Right lobe of liver (tissue), 6 donors: Measurements from ENCODE around the gene CCDC86. TPM values are rescaled to one million over a fixed set of nuclear protein-coding genes. Genes with fewer than 3 reads are reported as not detected.
"Not testable (repeated sequence)": the region's sequence is repeated elsewhere in the genome, so short reads cannot be mapped to it uniquely, and the experiment has no call there.

Experiments
- ATAC-seq, 4 donors: fragments of 200-7000 bp; cut with Tn5 transposase; one replicate each; pipeline ENCODE4 v1.9.1; 2020; ENCODE audit warnings: mild to moderate bottlenecking in 4 of 4, moderate library complexity in 4 of 4
- DNase-seq, 3 donors: peaks; one replicate each; pipeline ENCODE4 v3.0.0-alpha.2; 2020
- H3K27ac ChIP-seq, 3 donors: fragments of 200-600 bp; one replicate each; pipeline ENCODE4 v1.8.0; 2022
- H3K27me3 ChIP-seq, 2 donors: fragments of 200-600 bp; one replicate each; pipeline ENCODE4 v1.8.0; 2022
- H3K36me3 ChIP-seq, 4 donors: fragments of 200-600 bp; sonication (generic) in 1 of 4; one replicate each; pipeline versions ENCODE4 v1.5.1 to v1.8.0; 2017 to 2022; ENCODE audit warnings: control low read depth in 1 of 4
- H3K4me1 ChIP-seq, 4 donors: fragments of 200-600 bp; sonication (generic) in 1 of 4; one replicate each; pipeline versions ENCODE4 v1.5.1 to v1.8.0; 2017 to 2022; ENCODE audit warnings: control low read depth in 1 of 4
- H3K4me3 ChIP-seq, 3 donors: fragments of 200-600 bp; one replicate each; pipeline ENCODE4 v1.8.0; 2022
- H3K9me3 ChIP-seq, 4 donors: fragments of 200-600 bp; sonication (generic) in 1 of 4; one replicate each; pipeline versions ENCODE4 v1.5.1 to v1.8.0; 2017 to 2022; ENCODE audit warnings: control low read depth in 1 of 4
- CTCF ChIP-seq, 4 donors: fragments of 200-600 bp in 3 of 4; fragments of 450-650 bp in 1 of 4; IDR thresholded peaks; one replicate each; pipeline versions ENCODE4 v1.5.1 to v1.8.0; 2016 to 2022; ENCODE audit warnings: antibody characterized with exemption in 4 of 4, mild to moderate bottlenecking in 2 of 4
- POLR2A ChIP-seq: fragments of 450-650 bp; IDR thresholded peaks from one replicate; pipeline ENCODE4 v1.6.1; 2017; ENCODE audit warnings: antibody characterized with exemption, mild to moderate bottlenecking
- WGBS: methylation state at CpG from one replicate; pipeline ENCODE4 v1.1.6; 2018; ENCODE audit warnings: low coverage, low lambda C conversion rate; ENCODE audit not compliant: insufficient coverage; ENCODE audit errors: missing lambda C conversion rate; 5-methylcytosine and 5-hydroxymethylcytosine counted together
- intact Hi-C, 2 donors: fragments of 100-400 bp; cut with DNase I; formaldehyde crosslinking; loops; one replicate each; pipeline versions ENCODE4 v1.11.2 to v1.14.1; 2022
- total RNA-seq, 6 experiments: library from RNA; depleted of rRNA in 2 of 6; stranded (reverse); fragments of >200 nt in 2 of 6; fragmentation: NEBNext Ultra II Directional in 3 of 6; extraction: Animal tissue kit (Norgen Biotek cat#: 25700) in 3 of 6; gene quantifications; one replicate each; pipeline versions ENCODE4 v1.1.0 to v1.2.4, GENCODE V29; 2016 to 2023
- donor health status: DM: no; HTN: yes; CAD: no.
- donor health status: DM: no; HTN: no; CAD: no.
- donor health status: DM: no; HTN: no; CAD: no.
- donor health status: DM: no; HTN: yes; CAD: no.
- donor health status: DM: no; HTN: yes; CAD: no.

Gene CCDC86
- total RNA-seq, 6 experiments from 2014 or later, result 4.9 to 17.8 (median 8.6) TPM

- Histone ChIP-seq H3K4me3 (no peak overlapping the region), H3K4me1 (no peaks in the 10 kb centered on the region), H3K27ac (no peak overlapping the region), H3K27me3 (no peaks in the 10 kb centered on the region), H3K9me3 (no peaks in the 10 kb centered on the region), H3K36me3 (no peaks in the 10 kb centered on the region)
- no peak for TF ChIP-seq POLR2A
- no peak for TF ChIP-seq CTCF (IDR thresholded peaks at IDR 0.05)
- ATAC-seq (no peak), DNase-seq (no peak)
- intact Hi-C loops, result loop anchor here (10.0 kb wide), 3 partner anchors 53 to 363 kb away; no protein-coding TSS in a partner anchor
- 20% methylated on average over 1 of the region's 15 CpGs for whole genome bisulfite sequencing
Measured at GRCh38 chr11:60821827-60822599, 19.9 kb upstream of the CCDC86 start.

DNA sequence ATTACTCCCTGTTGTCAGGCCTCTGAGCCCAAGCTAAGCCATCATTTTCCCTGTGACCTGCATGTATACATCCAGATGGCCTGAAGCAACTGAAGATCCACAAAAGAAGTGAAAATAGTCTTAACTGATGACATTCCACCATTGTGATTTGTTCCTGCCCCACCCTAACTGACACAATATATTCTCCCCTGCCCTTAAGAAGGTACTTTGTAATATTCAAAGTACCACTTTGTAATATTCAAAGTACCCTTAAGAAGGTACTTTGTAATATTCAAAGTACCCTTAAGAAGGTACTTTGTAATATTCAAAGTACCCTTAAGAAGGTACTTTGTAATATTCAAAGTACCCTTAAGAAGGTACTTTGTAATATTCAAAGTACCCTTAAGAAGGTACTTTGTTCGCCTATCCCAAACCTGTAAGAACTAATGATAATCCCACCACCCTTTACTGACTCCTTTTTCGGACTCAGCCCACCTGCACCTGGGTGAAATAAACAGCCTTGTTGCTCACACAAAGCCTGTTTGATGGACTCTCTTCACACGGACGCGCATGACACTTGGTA is 18.1 kb upstream of the CCDC86 start:
- DNase-seq, H3K4me1 ChIP-seq, H3K27me3 ChIP-seq, ATAC-seq, H3K36me3 ChIP-seq, H3K4me3 ChIP-seq, H3K9me3 ChIP-seq, H3K27ac ChIP-seq: not testable (repeated sequence)
- 85% methylated on average over 5 of the region's 5 CpGs for WGBS
- intact Hi-C loops, result loop anchor here (10.0 kb wide), 3 partner anchors 51 to 361 kb away; no protein-coding TSS in a partner anchor

GRCh38 chr11:60825118-60825517 is 16.8 kb upstream of the CCDC86 start:
- TF ChIP-seq POLR2A (no peak), CTCF (IDR thresholded peaks at IDR 0.05) (no peak)
- intact Hi-C loops, result loop anchor here (10.0 kb wide), 3 partner anchors 50 to 360 kb away; no protein-coding TSS in a partner anchor
- no peaks in the 10 kb centered on the region for H3K4me1 ChIP-seq
- no peak for DNase-seq
- 72% methylated on average over 5 of the region's 5 CpGs for WGBS
- no peak for ATAC-seq
- no peaks in the 10 kb centered on the region for H3K27me3 ChIP-seq
- no peaks in the 10 kb centered on the region for H3K9me3 ChIP-seq
- no peak overlapping the region for H3K4me3 ChIP-seq
- no peaks in the 10 kb centered on the region for H3K36me3 ChIP-seq
- no peak overlapping the region for H3K27ac ChIP-seq

DNA sequence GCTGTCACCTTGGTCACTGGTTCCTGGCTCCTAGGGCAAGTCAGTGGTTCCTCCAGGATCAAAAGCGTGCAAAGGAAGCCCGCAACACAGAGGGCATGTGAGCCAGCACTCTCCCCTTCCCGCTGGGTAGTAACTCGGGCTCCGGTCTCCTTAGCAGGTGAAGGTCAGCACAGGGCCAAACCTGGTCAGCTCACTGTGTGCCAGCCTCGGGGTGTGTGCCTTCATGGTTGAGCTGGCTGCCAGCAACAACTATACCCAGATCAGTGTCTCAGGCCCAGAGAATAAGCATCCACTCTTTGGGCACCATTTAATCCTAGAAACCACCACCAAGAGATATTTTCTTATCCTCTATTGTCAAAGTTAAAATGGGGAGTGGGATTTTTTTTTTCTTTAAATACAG is 16.1 kb upstream of the CCDC86 start:
- H3K4me1 ChIP-seq, result no peaks in the 10 kb centered on the region
- no peak for TF ChIP-seq POLR2A
- no peak for TF ChIP-seq CTCF (IDR thresholded peaks at IDR 0.05)
- ATAC-seq (no peak), DNase-seq (no peak)
- no peaks in the 10 kb centered on the region for H3K9me3 ChIP-seq
- H3K4me3 ChIP-seq, result no peak overlapping the region
- H3K27me3 ChIP-seq, result no peaks in the 10 kb centered on the region
- no peaks in the 10 kb centered on the region for H3K36me3 ChIP-seq
- H3K27ac ChIP-seq, result no peak overlapping the region
- intact Hi-C loops, result loop anchor here (10.0 kb wide), 3 partner anchors 49 to 359 kb away; no protein-coding TSS in a partner anchor
- WGBS, result 0% methylated on average over 1 of the region's 6 CpGs

GRCh38 chr11:60830478-60831142 is 11.3 kb upstream of the CCDC86 start:
- intact Hi-C loops, result no loop called here
- WGBS, result 32% methylated on average over 9 of the region's 10 CpGs
- ATAC-seq, result no peak

More at GRCh38 chr11:60830478-60831142, 11.3 kb upstream of the CCDC86 start:
- Histone ChIP-seq H3K27ac (no peak overlapping the region), H3K27me3 (no peaks in the 10 kb centered on the region), H3K36me3 (no peaks in the 10 kb centered on the region), H3K4me3 (no peak overlapping the region), H3K4me1 (no peaks in the 10 kb centered on the region), H3K9me3 (no peaks in the 10 kb centered on the region)
- no peak for DNase-seq
- no peak for TF ChIP-seq POLR2A
- no peak for TF ChIP-seq CTCF (IDR thresholded peaks at IDR 0.05)
